Chondrocyte (in vitro differentiated cells): ENCODE data around the gene FCHO1. TPM values are rescaled to one million over a fixed set of nuclear protein-coding genes. Genes with fewer than 3 reads are reported as not detected.

Source experiments
- DNase-seq: peaks from one replicate; pipeline ENCODE4 v3.0.0; 2021; ENCODE audit warnings: mixed read lengths, low spot score
- H3K27ac Mint-ChIP-seq: one replicate; pipeline ENCODE4 v1.8.0; 2021; ENCODE audit warnings: mild to moderate bottlenecking, moderate library complexity, mixed read lengths; ENCODE audit not compliant: unreplicated experiment
- H3K27me3 Mint-ChIP-seq: 2 replicates; pipeline ENCODE4 v1.8.0; 2021; ENCODE audit warnings: low read depth, mixed read lengths
- H3K36me3 Mint-ChIP-seq: 2 replicates; pipeline ENCODE4 v1.8.0; 2021; ENCODE audit warnings: low read depth, mixed read lengths
- H3K4me1 Mint-ChIP-seq: 2 replicates; pipeline ENCODE4 v1.8.0; 2021; ENCODE audit warnings: low read depth, mild to moderate bottlenecking, mixed read lengths
- H3K4me3 Mint-ChIP-seq: one replicate; pipeline ENCODE4 v1.8.0; 2021; ENCODE audit warnings: mild to moderate bottlenecking, moderate library complexity, mixed read lengths; ENCODE audit not compliant: unreplicated experiment
- H3K9me3 Mint-ChIP-seq: 2 replicates; pipeline ENCODE4 v1.8.0; 2021; ENCODE audit warnings: low read depth, mixed read lengths
- total RNA-seq: library from RNA; stranded (reverse); gene quantifications from 3 replicates; pipeline ENCODE4 v1.2.1, GENCODE V29; 2021
- TF ChIP-seq, protein P1 (sequence below): fragments of 200-600 bp; sonication (generic); IDR thresholded peaks from 2 replicates; pipeline ENCODE4 v1.5.0; 2021; ENCODE audit warnings: antibody characterized with exemption, mild to moderate bottlenecking, moderate library complexity

The FCHO1 gene
- total RNA-seq, 1 donor from 2014 or later, result 0.70 TPM

DNA sequence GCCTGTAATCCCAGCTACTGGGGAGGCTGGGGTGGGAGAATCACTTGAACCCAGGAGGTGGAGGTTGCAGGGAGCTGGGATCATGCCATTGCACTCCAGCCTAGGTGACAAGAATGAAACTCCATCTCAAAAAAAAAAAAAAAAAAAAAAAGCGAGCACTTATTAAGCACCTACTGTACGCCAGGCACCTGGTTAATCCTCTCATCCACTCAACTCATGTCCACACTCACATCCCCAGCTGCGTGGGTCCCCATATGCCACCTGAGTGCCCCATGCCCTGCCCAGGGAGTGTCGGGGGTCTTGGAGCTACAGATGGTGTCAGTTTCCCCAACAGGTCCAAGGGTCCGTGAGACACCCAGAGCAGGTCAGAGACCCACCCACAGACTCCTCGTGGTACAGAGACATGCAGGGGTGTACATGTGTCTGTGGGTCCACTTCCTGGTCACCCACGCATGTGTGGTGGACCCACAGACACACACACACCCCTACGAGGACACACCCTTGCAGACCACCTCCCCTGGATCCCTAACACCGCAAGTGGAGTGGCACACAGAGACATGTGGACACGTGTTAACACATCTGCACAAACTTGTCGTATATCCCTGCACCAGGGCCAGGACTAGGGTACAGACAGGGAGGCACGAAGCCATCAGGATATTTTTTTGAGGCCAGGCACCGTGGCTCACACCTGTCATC is 66.5 kb downstream of the FCHO1 start:
- Mint-ChIP-seq H3K27me3 (peaks cover 5% of the 10 kb centered on the region), H3K36me3 (no peaks in the 10 kb centered on the region), H3K27ac (no peak overlapping the region), H3K4me3 (no peak overlapping the region), H3K9me3 (no peaks in the 10 kb centered on the region), H3K4me1 (no peaks in the 10 kb centered on the region)
- no peak for DNase-seq
- TF ChIP-seq, protein P1, sequence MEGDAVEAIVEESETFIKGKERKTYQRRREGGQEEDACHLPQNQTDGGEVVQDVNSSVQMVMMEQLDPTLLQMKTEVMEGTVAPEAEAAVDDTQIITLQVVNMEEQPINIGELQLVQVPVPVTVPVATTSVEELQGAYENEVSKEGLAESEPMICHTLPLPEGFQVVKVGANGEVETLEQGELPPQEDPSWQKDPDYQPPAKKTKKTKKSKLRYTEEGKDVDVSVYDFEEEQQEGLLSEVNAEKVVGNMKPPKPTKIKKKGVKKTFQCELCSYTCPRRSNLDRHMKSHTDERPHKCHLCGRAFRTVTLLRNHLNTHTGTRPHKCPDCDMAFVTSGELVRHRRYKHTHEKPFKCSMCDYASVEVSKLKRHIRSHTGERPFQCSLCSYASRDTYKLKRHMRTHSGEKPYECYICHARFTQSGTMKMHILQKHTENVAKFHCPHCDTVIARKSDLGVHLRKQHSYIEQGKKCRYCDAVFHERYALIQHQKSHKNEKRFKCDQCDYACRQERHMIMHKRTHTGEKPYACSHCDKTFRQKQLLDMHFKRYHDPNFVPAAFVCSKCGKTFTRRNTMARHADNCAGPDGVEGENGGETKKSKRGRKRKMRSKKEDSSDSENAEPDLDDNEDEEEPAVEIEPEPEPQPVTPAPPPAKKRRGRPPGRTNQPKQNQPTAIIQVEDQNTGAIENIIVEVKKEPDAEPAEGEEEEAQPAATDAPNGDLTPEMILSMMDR, result no peak

DNA sequence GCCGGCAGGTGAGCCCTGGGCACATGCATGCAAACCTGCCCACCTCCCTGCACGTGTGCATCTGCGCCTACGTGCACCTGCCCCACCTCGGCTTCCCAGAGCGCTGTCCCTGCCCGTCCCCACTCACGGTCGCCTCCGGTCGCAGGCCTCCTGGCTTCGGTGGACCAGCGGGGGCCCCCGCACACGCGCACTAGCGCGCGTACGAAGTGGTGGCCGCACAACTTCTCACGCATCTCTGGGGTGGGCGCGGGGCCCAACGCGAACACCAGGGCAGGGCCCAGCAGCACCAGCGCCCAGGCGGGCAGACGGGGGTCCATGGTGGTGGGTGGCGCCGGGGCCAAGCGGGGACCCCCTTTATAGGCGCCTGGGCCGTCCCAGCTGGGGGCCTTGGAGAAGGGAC is 69.9 kb downstream of the FCHO1 start, which contains the start of gene INSL3:
Gene INSL3 (minus strand): TSS at position 330 of the 400 bp plus-strand sequence. CDS start 13 bp downstream, at position 317.
- Mint-ChIP-seq H3K9me3 (no peaks in the 10 kb centered on the region), H3K4me1 (no peaks in the 10 kb centered on the region), H3K27me3 (peaks cover 12% of the 10 kb centered on the region), H3K36me3 (no peaks in the 10 kb centered on the region), H3K4me3 (no peak within 1 kb of the TSS), H3K27ac (no peak within 1 kb of the TSS)
- TF ChIP-seq, protein P1, result no peak
- no peak for DNase-seq

DNA sequence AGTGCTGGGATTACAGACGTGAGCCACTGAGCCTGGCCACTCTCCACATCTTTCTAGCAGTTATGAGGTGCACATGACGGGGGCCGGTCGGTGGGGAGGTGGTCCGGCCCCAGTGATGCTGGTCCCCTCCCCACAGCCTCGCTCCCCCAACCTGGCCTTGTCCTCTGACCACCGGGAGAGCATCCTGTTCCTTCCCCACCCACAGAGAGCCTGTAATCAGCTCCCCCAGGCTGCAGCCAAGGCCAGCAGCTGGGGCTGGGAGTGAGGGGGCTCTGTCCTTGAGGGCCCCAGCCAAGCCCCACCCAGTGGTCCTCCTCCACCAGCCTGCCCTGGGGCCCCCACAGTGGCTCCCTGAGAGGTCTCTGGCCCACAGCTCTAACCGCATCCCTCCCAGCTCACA is 73.1 kb downstream of the FCHO1 start:
- no peaks in the 10 kb centered on the region for H3K36me3 Mint-ChIP-seq
- no peak overlapping the region for H3K4me3 Mint-ChIP-seq
- no peak overlapping the region for H3K27ac Mint-ChIP-seq
- H3K27me3 Mint-ChIP-seq, result peaks cover 17% of the 10 kb centered on the region
- no peaks in the 10 kb centered on the region for H3K4me1 Mint-ChIP-seq
- TF ChIP-seq, protein P1, result no peak
- H3K9me3 Mint-ChIP-seq, result no peaks in the 10 kb centered on the region
- no peak for DNase-seq

DNA sequence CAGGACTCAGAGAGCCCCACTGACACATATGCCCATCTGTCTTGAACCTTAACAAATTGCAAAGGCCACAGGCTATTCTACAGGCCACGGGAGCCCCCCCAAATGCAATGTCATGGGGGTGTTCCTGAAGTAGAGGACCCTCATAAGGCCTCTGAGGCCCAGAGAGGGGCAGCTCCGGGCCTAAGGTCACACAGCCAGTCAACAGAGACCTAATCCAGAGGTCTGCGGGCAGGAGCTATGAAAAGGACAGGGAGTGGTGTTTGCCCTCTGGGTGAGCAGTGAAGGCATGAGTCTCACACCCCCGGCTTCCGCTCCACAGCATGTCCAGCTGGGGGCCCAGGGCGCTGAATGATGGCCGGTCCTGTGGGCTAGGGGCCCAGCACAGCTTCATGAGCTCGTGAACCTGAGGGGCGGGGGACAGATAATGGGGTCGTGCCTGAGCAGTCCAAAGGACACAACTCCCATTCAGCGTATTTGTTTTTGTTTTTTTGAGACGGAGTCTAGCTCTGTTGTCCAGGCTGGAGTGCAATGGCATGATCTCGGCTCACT is 75.3 kb downstream of the FCHO1 start:
- no peak overlapping the region for H3K4me3 Mint-ChIP-seq
- TF ChIP-seq, protein P1, result no peak
- no peak for DNase-seq
- peaks cover 5% of the 10 kb centered on the region for H3K4me1 Mint-ChIP-seq
- no peaks in the 10 kb centered on the region for H3K36me3 Mint-ChIP-seq
- no peak overlapping the region for H3K27ac Mint-ChIP-seq
- H3K9me3 Mint-ChIP-seq, result no peaks in the 10 kb centered on the region
- H3K27me3 Mint-ChIP-seq, result peaks cover 20% of the 10 kb centered on the region

DNA sequence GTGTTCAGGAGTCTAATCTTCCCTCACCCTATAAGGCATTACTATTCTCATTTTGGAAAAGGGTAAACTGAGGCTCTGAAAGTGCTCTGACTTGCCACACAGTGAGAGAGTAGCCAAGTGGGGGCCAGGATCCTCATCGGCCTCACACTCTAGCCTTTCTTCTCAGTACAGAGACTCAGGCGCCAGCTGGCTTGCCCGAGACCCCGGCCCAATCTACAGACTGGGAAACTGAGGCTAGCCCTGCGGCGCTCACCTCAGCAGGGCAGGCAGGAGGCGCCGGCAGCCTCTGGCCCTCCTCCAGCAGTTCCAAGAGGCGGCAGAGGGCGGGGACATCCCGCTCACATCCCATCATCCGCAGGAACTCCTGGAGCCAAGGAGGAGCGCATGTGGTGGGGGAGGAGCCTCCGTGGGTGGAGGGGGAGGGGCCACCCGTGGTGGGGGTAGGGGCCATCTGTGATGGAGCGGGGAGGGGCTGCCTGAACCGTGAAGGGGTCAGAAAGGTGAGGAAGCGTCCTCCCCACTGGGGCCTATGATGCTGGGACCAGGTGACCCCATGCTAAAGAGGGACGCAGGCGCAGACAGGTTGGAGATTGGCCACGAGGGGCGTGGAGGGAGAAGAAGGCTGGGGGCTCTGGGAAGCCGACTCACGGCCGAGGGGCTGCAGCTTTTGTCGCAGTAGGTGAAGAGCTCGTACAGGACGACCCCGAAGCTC is 78.7 kb downstream of the FCHO1 start:
- no peak for DNase-seq
- Mint-ChIP-seq H3K4me1 (peaks cover 5% of the 10 kb centered on the region), H3K36me3 (no peaks in the 10 kb centered on the region), H3K27ac (peak overlapping the region; percentile 70), H3K4me3 (peak overlapping the region; percentile 76), H3K9me3 (no peaks in the 10 kb centered on the region), H3K27me3 (peaks cover 11% of the 10 kb centered on the region)
- TF ChIP-seq, protein P1, result peak; percentile 10
